Neural progenitor cell (in vitro differentiated cells): ENCODE results near the gene TNNI3K. TPM values are rescaled to one million over a fixed set of nuclear protein-coding genes. Genes with fewer than 3 reads are reported as not detected.

Source experiments
- DNase-seq: peaks from one replicate; pipeline ENCODE4 v3.0.0-alpha.2; 2016; ENCODE audit warnings: low spot score
- H2AFZ ChIP-seq: fragments of 200-600 bp; sonication (generic); replicated peaks from 2 replicates; pipeline ENCODE4 v1.6.1; 2016; ENCODE audit warnings: antibody characterized with exemption
- H3F3A ChIP-seq: fragments of 200-600 bp; sonication (generic); 2 replicates; pipeline ENCODE4 v1.6.1; 2016; ENCODE audit warnings: antibody characterized with exemption, low read depth
- H3K27ac ChIP-seq: fragments of 200-600 bp; sonication (generic); 2 replicates; pipeline ENCODE4 v1.5.1; 2016; ENCODE audit warnings: mild to moderate bottlenecking
- H3K27me3 ChIP-seq: fragments of 200-600 bp; sonication (generic); 2 replicates; pipeline ENCODE4 v1.6.1; 2016; ENCODE audit warnings: mild to moderate bottlenecking, moderate library complexity
- H3K36me3 ChIP-seq: fragments of 200-600 bp; sonication (generic); 2 replicates; pipeline ENCODE4 v1.5.1; 2016
- H3K4me1 ChIP-seq: fragments of 200-600 bp; sonication (generic); 2 replicates; pipeline ENCODE4 v1.6.1; 2016; ENCODE audit warnings: mixed run types
- H3K4me2 ChIP-seq: fragments of 200-600 bp; sonication (generic); 2 replicates; pipeline ENCODE4 v1.6.1; 2016
- H3K4me3 ChIP-seq: fragments of 200-600 bp; sonication (generic); 2 replicates; pipeline ENCODE4 v1.5.1; 2016
- H3K79me2 ChIP-seq: fragments of 200-600 bp; sonication (generic); 2 replicates; pipeline ENCODE4 v1.6.1; 2016; ENCODE audit warnings: low read depth
- H3K9ac ChIP-seq: fragments of 200-600 bp; sonication (generic); 2 replicates; pipeline ENCODE4 v1.6.1; 2016
- H3K9me3 ChIP-seq: fragments of 200-600 bp; sonication (generic); 2 replicates; pipeline ENCODE4 v1.5.1; 2016; ENCODE audit warnings: low read depth
- H4K20me1 ChIP-seq: fragments of 200-600 bp; sonication (generic); 2 replicates; pipeline ENCODE4 v1.6.1; 2016; ENCODE audit warnings: low read depth
- H3K27ac Mint-ChIP-seq: 3 replicates; pipeline ENCODE4 v1.8.0; 2021; ENCODE audit warnings: mixed read lengths
- H3K27me3 Mint-ChIP-seq: 2 replicates; pipeline ENCODE4 v1.8.0; 2022; ENCODE audit warnings: low read depth, mild to moderate bottlenecking, inconsistent platforms, moderate library complexity, mixed read lengths; ENCODE audit not compliant: insufficient read depth
- H3K36me3 Mint-ChIP-seq: 3 replicates; pipeline ENCODE4 v1.8.0; 2021; ENCODE audit warnings: mixed read lengths
- H3K4me1 Mint-ChIP-seq: 3 replicates; pipeline ENCODE4 v1.8.0; 2021; ENCODE audit warnings: mixed read lengths
- H3K4me3 Mint-ChIP-seq: 3 replicates; pipeline ENCODE4 v1.8.0; 2021; ENCODE audit warnings: mild to moderate bottlenecking, moderate library complexity, mixed read lengths
- H3K9me3 Mint-ChIP-seq: 3 replicates; pipeline ENCODE4 v1.8.0; 2020; ENCODE audit warnings: mixed read lengths
- CTCF ChIP-seq: fragments of 200-600 bp; sonication (generic); IDR thresholded peaks from 2 replicates; pipeline ENCODE4 v1.5.1; 2017; ENCODE audit warnings: antibody characterized with exemption, mild to moderate bottlenecking
- EZH2 ChIP-seq: fragments of 200-600 bp; sonication (generic); IDR thresholded peaks from 2 replicates; pipeline ENCODE4 v1.6.1; 2017; ENCODE audit warnings: antibody characterized with exemption, mild to moderate bottlenecking, moderate library complexity
- EZH2phosphoT487 ChIP-seq: fragments of 200-600 bp; sonication (generic); IDR thresholded peaks from 2 replicates; pipeline ENCODE4 v1.6.1; 2017; ENCODE audit warnings: antibody characterized with exemption
- total RNA-seq: library from RNA; depleted of rRNA; stranded (reverse); fragments of >200 nt; gene quantifications from 2 replicates; pipeline ENCODE4 v1.2.3, GENCODE V29; 2015; ENCODE audit warnings: low replicate concordance

Gene TNNI3K
- total RNA-seq, 1 donor from 2014 or later, result 1.9 TPM

- Histone ChIP-seq H3K9me3 (no peaks in the 10 kb centered on the region), H4K20me1 (no peaks in the 10 kb centered on the region), H3K27ac (no peak overlapping the region), H3K36me3 (no peaks in the 10 kb centered on the region), H2AFZ (no peak overlapping the region), H3K9ac (no peak overlapping the region), H3K4me1 (peaks cover 8% of the 10 kb centered on the region), H3F3A (no peaks in the 10 kb centered on the region), H3K27me3 (no peaks in the 10 kb centered on the region), H3K4me3 (no peak overlapping the region), H3K4me2 (no peak overlapping the region), H3K79me2 (no peaks in the 10 kb centered on the region)
- no peak overlapping the region for H3K27ac Mint-ChIP-seq
- no peak for DNase-seq
- H3K36me3 Mint-ChIP-seq, result no peaks in the 10 kb centered on the region
- TF ChIP-seq CTCF, result no peak
- TF ChIP-seq EZH2, result no peak
- TF ChIP-seq EZH2phosphoT487, result no peak
- no peak overlapping the region for H3K4me3 Mint-ChIP-seq
- no peaks in the 10 kb centered on the region for H3K9me3 Mint-ChIP-seq
- H3K4me1 Mint-ChIP-seq, result no peaks in the 10 kb centered on the region
- H3K27me3 Mint-ChIP-seq, result no peaks in the 10 kb centered on the region
Observed at GRCh38 chr1:74583397-74583796, 348.2 kb downstream of the TNNI3K start.

- Histone ChIP-seq H4K20me1 (no peaks in the 10 kb centered on the region), H3K27ac (no peak overlapping the region), H3K36me3 (no peaks in the 10 kb centered on the region), H3K9ac (no peak overlapping the region), H3K4me3 (no peak overlapping the region), H3K4me2 (no peak overlapping the region), H3K79me2 (no peaks in the 10 kb centered on the region), H3K9me3 (no peaks in the 10 kb centered on the region), H3K27me3 (no peaks in the 10 kb centered on the region), H2AFZ (no peak overlapping the region), H3F3A (no peaks in the 10 kb centered on the region), H3K4me1 (peaks cover 8% of the 10 kb centered on the region)
- no peak for TF ChIP-seq EZH2phosphoT487
- TF ChIP-seq CTCF, result no peak
- no peak for TF ChIP-seq EZH2
- Mint-ChIP-seq H3K4me3 (no peak overlapping the region), H3K27me3 (no peaks in the 10 kb centered on the region), H3K4me1 (no peaks in the 10 kb centered on the region), H3K9me3 (no peaks in the 10 kb centered on the region), H3K27ac (no peak overlapping the region), H3K36me3 (no peaks in the 10 kb centered on the region)
- no peak for DNase-seq
Observed at GRCh38 chr1:74584185-74584584, 349.0 kb downstream of the TNNI3K start.

- no peak for TF ChIP-seq CTCF
- no peak for TF ChIP-seq EZH2
- no peak for TF ChIP-seq EZH2phosphoT487
- Mint-ChIP-seq H3K9me3 (no peaks in the 10 kb centered on the region), H3K27me3 (no peaks in the 10 kb centered on the region), H3K36me3 (no peaks in the 10 kb centered on the region), H3K27ac (no peak overlapping the region), H3K4me1 (no peaks in the 10 kb centered on the region), H3K4me3 (no peak overlapping the region)
- Histone ChIP-seq H3K9me3 (no peaks in the 10 kb centered on the region), H3K36me3 (no peaks in the 10 kb centered on the region), H3K27ac (no peak overlapping the region), H2AFZ (no peak overlapping the region), H3K4me2 (no peak overlapping the region), H3K4me3 (no peak overlapping the region), H3K4me1 (peaks cover 8% of the 10 kb centered on the region), H3K79me2 (no peaks in the 10 kb centered on the region), H3K27me3 (no peaks in the 10 kb centered on the region), H4K20me1 (no peaks in the 10 kb centered on the region), H3F3A (no peaks in the 10 kb centered on the region), H3K9ac (no peak overlapping the region)
- DNase-seq, result no peak
Observed at GRCh38 chr1:74586253-74586897, 351.2 kb downstream of the TNNI3K start.
